ENCODE results near the gene LRP1. TPM values are rescaled to one million over a fixed set of nuclear protein-coding genes. Genes with fewer than 3 reads are reported as not detected.

The LRP1 gene
- total RNA-seq, 1 donor from 2014 or later = 708 TPM

DNA sequence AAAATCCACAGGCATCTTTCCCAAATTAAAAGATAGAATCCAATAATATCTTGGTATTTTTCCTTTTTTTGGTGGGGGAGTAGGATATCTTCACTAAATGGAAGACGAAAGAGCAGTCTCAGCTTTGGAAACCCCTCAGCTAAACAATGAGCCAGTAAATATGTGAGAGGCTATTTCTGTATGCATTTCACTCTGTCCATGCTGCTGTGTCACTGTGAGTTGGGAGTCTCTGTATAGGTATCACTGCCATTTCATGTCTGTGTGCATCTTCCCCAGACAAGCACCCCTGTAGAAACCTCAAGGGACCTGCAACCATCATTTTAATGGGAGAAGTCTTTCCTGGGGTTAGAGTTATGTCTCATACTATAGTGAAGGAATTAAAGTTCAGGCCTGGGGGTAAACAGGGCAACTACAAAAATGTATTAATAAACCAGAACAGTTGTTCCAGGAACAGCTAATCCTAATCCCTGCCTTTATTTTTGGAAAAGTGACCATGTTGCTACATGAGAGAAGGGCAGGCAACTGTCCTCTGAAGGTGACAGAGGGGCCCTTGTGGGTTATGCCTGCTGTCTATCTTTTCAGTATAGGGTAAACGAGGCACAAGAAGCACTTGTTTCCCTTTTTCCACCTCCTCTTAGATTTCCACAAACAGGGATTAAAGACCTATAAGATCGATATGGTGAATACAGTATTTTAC is 134.0 kb downstream of the LRP1 start:
- TF ChIP-seq, protein P1, sequence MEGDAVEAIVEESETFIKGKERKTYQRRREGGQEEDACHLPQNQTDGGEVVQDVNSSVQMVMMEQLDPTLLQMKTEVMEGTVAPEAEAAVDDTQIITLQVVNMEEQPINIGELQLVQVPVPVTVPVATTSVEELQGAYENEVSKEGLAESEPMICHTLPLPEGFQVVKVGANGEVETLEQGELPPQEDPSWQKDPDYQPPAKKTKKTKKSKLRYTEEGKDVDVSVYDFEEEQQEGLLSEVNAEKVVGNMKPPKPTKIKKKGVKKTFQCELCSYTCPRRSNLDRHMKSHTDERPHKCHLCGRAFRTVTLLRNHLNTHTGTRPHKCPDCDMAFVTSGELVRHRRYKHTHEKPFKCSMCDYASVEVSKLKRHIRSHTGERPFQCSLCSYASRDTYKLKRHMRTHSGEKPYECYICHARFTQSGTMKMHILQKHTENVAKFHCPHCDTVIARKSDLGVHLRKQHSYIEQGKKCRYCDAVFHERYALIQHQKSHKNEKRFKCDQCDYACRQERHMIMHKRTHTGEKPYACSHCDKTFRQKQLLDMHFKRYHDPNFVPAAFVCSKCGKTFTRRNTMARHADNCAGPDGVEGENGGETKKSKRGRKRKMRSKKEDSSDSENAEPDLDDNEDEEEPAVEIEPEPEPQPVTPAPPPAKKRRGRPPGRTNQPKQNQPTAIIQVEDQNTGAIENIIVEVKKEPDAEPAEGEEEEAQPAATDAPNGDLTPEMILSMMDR (IDR thresholded peaks at IDR 0.05) = no peak
- Histone ChIP-seq H3K9me3 (no peaks in the 10 kb centered on the region), H3K27ac (no peak overlapping the region), H3K36me3 (peaks cover 34 to 66% of the 10 kb centered on the region in 2 donors), H3K4me3 (no peak overlapping the region), H3K27me3 (no peaks in the 10 kb centered on the region), H3K4me1 (no peaks in the 10 kb centered on the region)
- DNase-seq (ENCODE audit: low spot score in 2 of 2) = no peak
- intact Hi-C loops (cut with DNase I) = no loop called here

Other genes starting within 250 kb of the LRP1 start
- gene SDR9C7, start 194.1 kb upstream of the LRP1 start, total RNA-seq = not detected
- gene RDH16, start 170.9 kb upstream of the LRP1 start, total RNA-seq = 5.6 TPM
- gene ZBTB39, start 121.9 kb upstream of the LRP1 start, total RNA-seq = 5.9 TPM
- not detected for gene TAC3, start 112.0 kb upstream of the LRP1 start, total RNA-seq
- gene MYO1A, start 78.4 kb upstream of the LRP1 start, total RNA-seq = not detected
- gene NEMP1, start 49.7 kb upstream of the LRP1 start, total RNA-seq = 7.7 TPM
- gene NAB2, start 39.4 kb upstream of the LRP1 start, total RNA-seq = 50.9 TPM
- gene STAT6, start 17.1 kb upstream of the LRP1 start, total RNA-seq = 188 TPM
- gene LRP1-AS, start 19.1 kb downstream of the LRP1 start, total RNA-seq = not detected
- not detected for gene NXPH4, start 88.3 kb downstream of the LRP1 start, total RNA-seq
- gene SHMT2, start 101.2 kb downstream of the LRP1 start, total RNA-seq = 136 TPM
- not detected for gene STAC3, start 122.7 kb downstream of the LRP1 start, total RNA-seq